H1 (cell line): ENCODE results near the gene PTEN. TPM values are rescaled to one million over a fixed set of nuclear protein-coding genes. Genes with fewer than 3 reads are reported as not detected.

Experiments used
- CTCF ChIA-PET: fragments of 300-600 bp; sonication (Branson Sonifier 250); formaldehyde crosslinking; loops from one replicate; lab custom pipeline; 2021; ENCODE audit not compliant: partially characterized antibody; lab: Charles Lee
- POLR2A ChIA-PET: fragments of 300-600 bp; sonication (Branson Sonifier 250); formaldehyde crosslinking; loops from one replicate; lab custom pipeline; 2021; ENCODE audit warnings: inconsistent platforms; ENCODE audit not compliant: partially characterized antibody; lab: Charles Lee
- DNase-seq, 2 experiments: peaks; one replicate each; pipeline versions ENCODE4 v3.0.0 to v3.0.0-alpha.2; 2010 to 2022; ENCODE audit warnings: low spot score in 2 of 2, low read depth in 1 of 2, mixed read lengths in 1 of 2
- FAIRE-seq: peaks from 2 replicates; lab custom pipeline; 2011; peaks lifted over from hg19 to GRCh38; lab: Jason Lieb, UNC
- H2AFZ ChIP-seq: 2 replicates; pipeline ENCODE4 v1.8.1; 2012; ENCODE audit warnings: low read length, inconsistent platforms
- H2AK5ac ChIP-seq: 2 replicates; pipeline ENCODE4 v1.6.1; 2013; ENCODE audit warnings: low read depth, low read length
- H2BK120ac ChIP-seq: replicated peaks from 2 replicates; pipeline ENCODE3; 2013; ENCODE audit warnings: low read depth, low read length, inconsistent platforms
- H2BK12ac ChIP-seq: 2 replicates; pipeline ENCODE4 v1.6.1; 2013; ENCODE audit warnings: low read depth, low read length
- H2BK15ac ChIP-seq: 2 replicates; pipeline ENCODE4 v1.6.1; 2013; ENCODE audit warnings: low read length
- H2BK20ac ChIP-seq: 2 replicates; pipeline ENCODE4 v1.6.1; 2013; ENCODE audit warnings: low read length
- H2BK5ac ChIP-seq: 2 replicates; pipeline ENCODE4 v1.6.1; 2013; ENCODE audit warnings: low read depth, low read length
- H3K14ac ChIP-seq: 2 replicates; pipeline ENCODE4 v1.6.1; 2013; ENCODE audit warnings: inconsistent platforms; ENCODE audit not compliant: insufficient read length
- H3K18ac ChIP-seq: 2 replicates; pipeline ENCODE4 v1.6.1; 2013; ENCODE audit warnings: low read length; ENCODE audit errors: extremely low read depth
- H3K23ac ChIP-seq: 2 replicates; pipeline ENCODE4 v1.6.1; 2013; ENCODE audit warnings: inconsistent platforms; ENCODE audit not compliant: insufficient read length
- H3K23me2 ChIP-seq: 2 replicates; pipeline ENCODE4 v1.6.1; 2013; ENCODE audit warnings: low read depth, low read length
- H3K27ac ChIP-seq: 2 replicates; pipeline ENCODE4 v1.6.1; 2011; ENCODE audit warnings: low read depth, low read length, inconsistent platforms
- H3K27me3 ChIP-seq, 4 experiments: replicated peaks in 1 of 4; 1 replicate in 1 of 4; 2 replicates in 3 of 4; pipeline versions ENCODE4 v1.6.1 to v1.8.1; 2011 to 2013; ENCODE audit warnings: low read length in 3 of 4, mild to moderate bottlenecking in 3 of 4, inconsistent platforms in 2 of 4, mixed read lengths in 2 of 4, moderate library complexity in 1 of 4; ENCODE audit not compliant: control insufficient read depth in 3 of 4, insufficient read depth in 3 of 4; ENCODE audit errors: extremely low read depth in 1 of 4
- H3K36me3 ChIP-seq, 4 experiments: 2 replicates each; pipeline versions ENCODE4 v1.6.1 to v1.8.1; 2011 to 2013; ENCODE audit warnings: mild to moderate bottlenecking in 4 of 4, low read length in 3 of 4, moderate library complexity in 2 of 4, control low read depth in 1 of 4, inconsistent platforms in 1 of 4; ENCODE audit not compliant: insufficient read depth in 4 of 4, control insufficient read depth in 2 of 4
- H3K4ac ChIP-seq: replicated peaks from 2 replicates; pipeline ENCODE3; 2013; ENCODE audit warnings: low read length, low read depth, mixed read lengths, inconsistent platforms; ENCODE audit not compliant: insufficient read length
- H3K4me1 ChIP-seq, 4 experiments: replicated peaks in 1 of 4; 1 replicate in 1 of 4; 2 replicates in 3 of 4; pipeline versions ENCODE4 v1.6.1 to v1.8.1; 2011 to 2013; ENCODE audit warnings: low read length in 3 of 4, inconsistent platforms in 2 of 4, mixed read lengths in 1 of 4; ENCODE audit not compliant: insufficient read depth in 4 of 4, control insufficient read depth in 3 of 4
- H3K4me2 ChIP-seq, 2 experiments: 2 replicates each; pipeline versions ENCODE4 v1.6.1 to v1.8.1; 2011 to 2013; ENCODE audit warnings: low read depth in 2 of 2, low read length in 2 of 2, control low read depth in 1 of 2, inconsistent platforms in 1 of 2, mild to moderate bottlenecking in 1 of 2; ENCODE audit not compliant: insufficient read depth in 1 of 2
- H3K4me3 ChIP-seq, 4 experiments: fragments of 200-600, 300-600 bp in 1 of 4; sonication (generic), shearing (Covaris generic), sonication (Bioruptor Twin) in 1 of 4; 2 replicates each; pipeline versions ENCODE4 v1.5.1 to v1.8.1; 2011 to 2016; ENCODE audit warnings: low read length in 4 of 4, low read depth in 3 of 4, control low read depth in 2 of 4, inconsistent platforms in 2 of 4, mild to moderate bottlenecking in 2 of 4, mixed read lengths in 1 of 4, moderate library complexity in 1 of 4; ENCODE audit not compliant: insufficient read depth in 2 of 4; ENCODE audit errors: extremely low read depth in 1 of 4
- H3K56ac ChIP-seq: replicated peaks from 2 replicates; pipeline ENCODE3; 2013; ENCODE audit warnings: low read depth, mild to moderate bottlenecking, mixed read lengths, low read length, inconsistent platforms; ENCODE audit not compliant: insufficient read length
- H3K79me1 ChIP-seq: 2 replicates; pipeline ENCODE4 v1.6.1; 2013; ENCODE audit warnings: low read depth, low read length, control low read depth
- H3K79me2 ChIP-seq, 2 experiments: 2 replicates each; pipeline versions ENCODE4 v1.6.1 to v1.8.1; 2012 to 2013; ENCODE audit warnings: low read length in 2 of 2, mild to moderate bottlenecking in 2 of 2, inconsistent platforms in 1 of 2; ENCODE audit not compliant: insufficient read depth in 2 of 2, control insufficient read depth in 1 of 2
- H3K9ac ChIP-seq, 4 experiments: replicated peaks in 1 of 4; 1 replicate in 1 of 4; 2 replicates in 3 of 4; pipeline versions ENCODE4 v1.6.1 to v1.8.1; 2011 to 2013; ENCODE audit warnings: low read depth in 3 of 4, low read length in 3 of 4, control low read depth in 2 of 4, mild to moderate bottlenecking in 2 of 4, moderate library complexity in 2 of 4, inconsistent platforms in 1 of 4; ENCODE audit errors: extremely low read depth in 1 of 4
- H3K9me3 ChIP-seq, 2 experiments: 2 replicates each; pipeline versions ENCODE4 v1.6.1 to v1.8.1; 2012 to 2013; ENCODE audit warnings: mild to moderate bottlenecking in 2 of 2, moderate library complexity in 2 of 2, control low read depth in 1 of 2, inconsistent platforms in 1 of 2, low read depth in 1 of 2, low read length in 1 of 2, mixed read lengths in 1 of 2; ENCODE audit not compliant: insufficient read depth in 2 of 2
- H4K20me1 ChIP-seq, 2 experiments: replicated peaks in 1 of 2; 2 replicates each; pipeline versions ENCODE3 to v1.8.1; 2011 to 2013; ENCODE audit warnings: inconsistent platforms in 2 of 2, low read length in 2 of 2, mild to moderate bottlenecking in 1 of 2; ENCODE audit not compliant: insufficient read depth in 2 of 2, control insufficient read depth in 1 of 2
- H4K5ac ChIP-seq: 2 replicates; pipeline ENCODE4 v1.6.1; 2013; ENCODE audit warnings: low read length, low read depth, mixed read lengths, inconsistent platforms; ENCODE audit not compliant: insufficient read length
- H4K8ac ChIP-seq: 2 replicates; pipeline ENCODE4 v1.8.0; 2013; ENCODE audit warnings: mild to moderate bottlenecking, moderate library complexity, low read length, inconsistent platforms; ENCODE audit not compliant: insufficient read depth; ENCODE audit errors: extremely low read depth
- H4K91ac ChIP-seq: replicated peaks from 2 replicates; pipeline ENCODE3; 2013; ENCODE audit warnings: low read length, mixed read lengths, inconsistent platforms; ENCODE audit not compliant: insufficient read length
- BACH1 ChIP-seq: IDR thresholded peaks from 2 replicates; pipeline ENCODE4 v1.6.1; 2012; ENCODE audit warnings: low read length, improper control_type of control experiment
- EGR1 ChIP-seq: IDR thresholded peaks from 2 replicates; pipeline ENCODE4 v1.6.1; 2011; ENCODE audit warnings: low read depth, low read length, borderline replicate concordance
- FOSL1 ChIP-seq: IDR thresholded peaks from 2 replicates; pipeline ENCODE4 v1.6.1; 2011; ENCODE audit warnings: mild to moderate bottlenecking, low read depth, low read length, moderate library complexity; ENCODE audit not compliant: insufficient read depth
- JUN ChIP-seq: IDR thresholded peaks from 2 replicates; pipeline ENCODE4 v1.6.1; 2011; ENCODE audit warnings: low read depth, mild to moderate bottlenecking, improper control_type of control experiment, low read length
- NANOG ChIP-seq: IDR thresholded peaks from 2 replicates; pipeline ENCODE4 v1.6.1; 2011; ENCODE audit warnings: low read length, low read depth, mild to moderate bottlenecking, inconsistent platforms; ENCODE audit not compliant: insufficient read depth, poor library complexity, severe bottlenecking
- POLR2A ChIP-seq, 2 experiments: IDR thresholded peaks; 1 replicate in 1 of 2; 2 replicates in 1 of 2; pipeline ENCODE4 v1.6.1; 2011; ENCODE audit warnings: low read depth in 2 of 2, low read length in 2 of 2, mild to moderate bottlenecking in 2 of 2; ENCODE audit errors: control extremely low read depth in 1 of 2
- POU5F1 ChIP-seq: IDR thresholded peaks from 2 replicates; pipeline ENCODE4 v1.6.1; 2011; ENCODE audit warnings: low read depth, mild to moderate bottlenecking, low read length, moderate library complexity
- RBBP5 ChIP-seq: IDR thresholded peaks from 2 replicates; pipeline ENCODE4 v1.7.1; 2012; ENCODE audit warnings: low read depth, mild to moderate bottlenecking, inconsistent platforms, low read length, moderate library complexity, borderline replicate concordance
- RNF2 ChIP-seq: fragments of 200-900, 300-1000 bp; sonication (generic); IDR thresholded peaks from 2 replicates; pipeline ENCODE4 v1.7.1; 2016; ENCODE audit warnings: borderline replicate concordance, low read depth, mild to moderate bottlenecking, antibody characterized with exemption, low read length; ENCODE audit not compliant: poor library complexity, severe bottlenecking; ENCODE audit errors: missing control alignments
- TAF7 ChIP-seq: optimal IDR thresholded peaks from 2 replicates; pipeline ENCODE3; 2011; ENCODE audit warnings: low read depth, mild to moderate bottlenecking, inconsistent platforms, low read length, moderate library complexity, borderline replicate concordance
- TEAD4 ChIP-seq: IDR thresholded peaks from 2 replicates; pipeline ENCODE4 v1.6.1; 2012; ENCODE audit warnings: low read depth, low read length, inconsistent platforms, mixed read lengths
- ZNF274 ChIP-seq: IDR thresholded peaks from 2 replicates; pipeline ENCODE4 v1.7.0; 2012; ENCODE audit warnings: low read length, borderline replicate concordance; ENCODE audit errors: extremely low read depth
- WGBS, 2 experiments: shearing (Covaris generic) in 1 of 2; methylation state at CpG; one replicate each; pipeline versions ENCODE4 v1.1.6 to v1.1.7; 2013 to 2015; ENCODE audit warnings: low lambda C conversion rate in 2 of 2, mixed read lengths in 2 of 2, inconsistent platforms in 1 of 2, low coverage in 1 of 2, missing lambda C conversion rate in 1 of 2; ENCODE audit not compliant: insufficient replicate concordance in 2 of 2, insufficient coverage in 1 of 2, insufficient read length in 1 of 2; ENCODE audit errors: extremely low coverage in 1 of 2, missing lambda C conversion rate in 1 of 2; 5-methylcytosine and 5-hydroxymethylcytosine counted together
- polyA plus RNA-seq, 7 experiments: library from polyadenylated mRNA; depleted of rRNA in 3 of 7; stranded (reverse) in 5 of 7; unstranded in 2 of 7; fragments of >200 nt in 5 of 7; fragments of 200-250 nt in 2 of 7; gene quantifications; 1 replicate in 5 of 7; 2 replicates in 1 of 7; 4 replicates in 1 of 7; pipeline versions ENCODE4 v1.2.1 to v1.2.3, GENCODE V29; 2011 to 2013; ENCODE audit warnings: missing spikeins in 2 of 7, mixed read lengths in 2 of 7
- total RNA-seq: library from RNA; stranded (reverse); fragmentation: NEBNext Ultra II Directional; extraction: Animal tissue kit (Norgen Biotek cat#: 25700); gene quantifications from 2 replicates; pipeline ENCODE4 v1.2.1, GENCODE V29; 2021

The PTEN gene
- total and polyA plus RNA-seq, 2 of the 8 experiments (the other 6 are each of a cell fraction or from before 2014, with no cell fraction given) = 6.3 to 48.7 TPM

GRCh38 chr10:87935290-87936141, 72.1 kb downstream of the PTEN start:
- no peak overlapping the region for H2BK15ac ChIP-seq
- 0 out of 4 replicates have a peak, but pooled peaks cover 0 to 2% of the 10 kb centered on the region in 2 experiments for H3K79me2 ChIP-seq
- 92% methylated on average over 3 of the region's 3 CpGs; no CpG with 5 or more reads in 1 of the 2 experiments for WGBS, 2 experiments
- no peaks in the 10 kb centered on the region for H3K23me2 ChIP-seq
- no peak overlapping the region for H3K14ac ChIP-seq
- H3K4me3 ChIP-seq = no peak overlapping the region
- CTCF ChIA-PET = no interaction called here
- H4K20me1 ChIP-seq = peaks cover 0 to 1% of the 10 kb centered on the region in 2 experiments
- no peaks in the 10 kb centered on the region for H3K79me1 ChIP-seq
- POLR2A ChIA-PET = no interaction called here
- peaks cover 0 to 6% (median 2%) of the 10 kb centered on the region in 4 experiments; a peak in 1 of 7 replicates for H3K4me1 ChIP-seq
- H3K9ac ChIP-seq = no peak overlapping the region
- no peak overlapping the region for H2AFZ ChIP-seq
- no peak overlapping the region for H2BK120ac ChIP-seq
- H2BK12ac ChIP-seq = no peak overlapping the region
- H3K18ac ChIP-seq = no peak overlapping the region
- no peak overlapping the region for H2AK5ac ChIP-seq
- no peak overlapping the region for H4K8ac ChIP-seq
- H2BK20ac ChIP-seq = no peak overlapping the region
- H4K91ac ChIP-seq = no peak overlapping the region
- FAIRE-seq (no peak), DNase-seq (no peak)
- no peak overlapping the region for H3K4me2 ChIP-seq
- no peak overlapping the region for H3K4ac ChIP-seq
- no peak overlapping the region for H2BK5ac ChIP-seq
- H3K56ac ChIP-seq = no peak overlapping the region
- H4K5ac ChIP-seq = no peak overlapping the region
- H3K23ac ChIP-seq = no peak overlapping the region
- no peak overlapping the region for H3K27ac ChIP-seq
- H3K9me3 ChIP-seq = no peaks in the 10 kb centered on the region
- no peaks in the 10 kb centered on the region for H3K27me3 ChIP-seq
- H3K36me3 ChIP-seq = peaks cover 0 to 4% (median 0%) of the 10 kb centered on the region in 4 experiments; a peak in 1 of 8 replicates
- TF ChIP-seq RNF2 = no peak
- no peak for TF ChIP-seq POU5F1
- TF ChIP-seq EGR1 = no peak
- TF ChIP-seq ZNF274 = no peak
- TF ChIP-seq TAF7 = no peak
- TF ChIP-seq POLR2A (IDR thresholded peaks at IDR 0.05; ENCODE audit: control extremely low read depth in 1 of 2, low read depth in 2 of 2, low read length in 2 of 2) = no peak
- TF ChIP-seq FOSL1 = no peak
- no peak for TF ChIP-seq TEAD4
- no peak for TF ChIP-seq RBBP5
- no peak for TF ChIP-seq JUN
- no peak for TF ChIP-seq NANOG
- no peak for TF ChIP-seq BACH1
